ENCODE measurements around the gene EPB42. TPM values are rescaled to one million over a fixed set of nuclear protein-coding genes. Genes with fewer than 3 reads are reported as not detected.

The EPB42 gene
- total RNA-seq: 1 to 10 TPM in 1 of 2 donors, under 1 TPM in 1; 0.68 to 2.3 TPM
- long read RNA-seq: 0 reads

DNA sequence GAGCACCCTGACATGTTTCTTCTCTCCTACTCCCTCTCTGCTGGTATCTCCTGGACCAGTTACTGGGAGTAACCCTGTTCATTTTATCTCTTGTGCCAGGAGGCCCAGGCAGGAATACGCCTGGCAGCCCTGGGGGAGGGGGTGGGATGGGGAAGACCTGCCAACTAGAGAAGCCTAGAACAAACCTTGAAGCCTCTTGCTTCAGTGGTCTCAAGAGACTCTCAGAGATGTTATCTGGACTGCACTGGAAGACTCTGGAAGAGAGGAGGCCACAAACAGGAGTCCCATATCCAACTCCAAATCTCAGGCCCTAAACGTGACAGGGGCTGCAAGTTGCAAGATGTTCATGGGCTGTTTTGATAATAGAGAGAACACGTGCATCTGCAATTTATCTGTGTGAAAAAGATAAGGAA, at the start of gene EPB42:
TSS of gene EPB42 (minus strand) at position 28 of the 413 bp plus-strand sequence. CDS start 193 bp downstream, outside the sequence.
- no peak for DNase-seq
- ATAC-seq: peak; percentile 17 to 72
- intact Hi-C loops (cut with DNase I): no loop called here

DNA sequence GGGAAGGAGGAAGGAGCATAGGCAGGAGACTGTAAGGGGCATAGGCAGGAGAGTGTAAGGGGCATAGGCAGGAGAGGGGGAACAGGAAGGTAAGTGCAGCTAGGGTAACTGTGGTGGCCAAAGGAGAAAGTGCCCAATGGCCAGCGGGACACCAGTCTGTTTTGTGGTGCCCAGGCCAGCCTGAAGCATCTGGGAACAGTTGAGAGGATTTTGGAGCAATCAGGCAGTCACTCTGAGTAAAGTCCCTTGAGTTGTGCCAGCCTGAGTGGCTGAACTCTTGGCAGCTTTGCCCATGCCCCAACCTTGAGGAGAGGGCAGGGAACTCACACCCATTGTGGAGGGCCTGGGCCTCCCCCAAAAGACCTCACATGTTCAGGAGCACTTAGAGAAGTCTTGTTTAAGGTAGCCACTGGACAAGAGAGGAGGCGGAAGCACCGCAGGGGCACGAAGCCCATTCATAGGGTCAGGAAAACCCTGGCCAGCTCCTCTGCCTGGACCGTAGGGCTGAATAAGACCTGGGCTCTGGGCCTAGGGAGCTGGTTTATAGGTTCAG, 49.4 kb upstream of the EPB42 start:
- intact Hi-C loops (cut with DNase I): no loop called here
- ATAC-seq (no peak), DNase-seq (no peak)

DNA sequence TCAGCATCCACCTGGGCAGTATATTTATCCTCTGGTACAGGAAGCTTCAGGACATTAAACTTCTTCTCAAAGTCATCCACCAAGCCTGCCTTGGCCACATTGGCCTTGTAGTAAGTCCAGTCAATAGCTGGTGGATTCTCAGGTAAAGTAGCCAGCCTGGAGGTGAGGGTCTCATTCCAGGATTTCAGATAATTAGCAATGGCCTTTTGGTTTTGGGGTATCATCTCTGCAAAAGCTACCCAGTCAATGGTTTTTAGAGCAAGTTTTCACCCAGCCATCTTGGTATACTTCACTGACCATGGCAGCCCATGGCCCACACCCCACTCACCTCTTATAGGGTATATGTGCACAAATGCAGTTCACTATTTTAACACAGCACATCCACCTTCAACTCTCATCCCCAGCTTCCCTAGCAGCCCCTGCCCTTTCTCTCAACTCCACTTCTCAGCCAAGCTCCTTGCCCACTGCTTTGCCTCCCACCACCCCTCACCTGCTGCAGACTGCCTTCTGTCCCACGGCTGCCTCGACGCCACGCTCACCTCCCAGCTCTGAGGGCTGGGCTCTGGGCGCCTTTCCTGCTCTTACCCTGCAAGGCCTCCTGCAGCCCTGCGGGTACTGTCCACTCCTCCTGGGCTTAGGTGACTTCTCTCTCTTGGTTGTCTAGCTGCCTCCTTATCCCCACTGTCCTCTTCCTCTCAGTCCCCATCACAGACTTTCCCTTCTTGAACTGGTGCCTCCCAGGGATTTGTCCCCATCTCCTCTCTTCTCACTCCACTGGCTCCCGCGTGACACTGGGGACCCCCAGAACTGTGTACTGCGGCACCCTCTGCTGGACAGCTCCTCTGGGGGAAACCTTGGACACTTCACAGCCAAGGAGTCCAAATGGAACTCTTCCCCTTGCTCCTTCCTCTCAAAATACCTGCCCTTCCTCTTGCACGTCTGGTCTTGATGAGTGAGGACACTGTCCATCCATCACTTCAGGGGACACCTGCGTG, 47.6 kb upstream of the EPB42 start:
- DNase-seq (no peak), ATAC-seq (peak; percentile 24 to 34)

DNA sequence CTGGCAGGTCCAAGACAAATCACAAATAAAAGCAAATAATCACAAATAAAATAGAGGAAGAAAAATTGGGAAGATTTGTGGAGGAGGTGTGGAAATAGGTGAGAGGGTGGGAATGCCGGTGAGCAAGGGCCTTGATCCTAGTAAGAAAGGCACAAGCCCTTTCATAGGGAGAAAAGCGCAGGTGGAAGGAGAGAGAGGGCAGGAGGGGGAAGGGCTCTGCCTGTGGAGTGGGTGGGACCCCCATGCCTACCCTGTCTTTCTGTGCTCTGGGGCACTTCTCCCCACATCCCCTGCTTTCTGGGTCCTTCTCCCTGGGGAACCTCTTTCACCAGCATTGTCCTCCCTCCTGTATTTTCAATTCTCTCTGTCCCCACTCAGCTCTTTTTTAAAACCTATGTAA, 46.6 kb upstream of the EPB42 start:
- intact Hi-C loops (cut with DNase I): no loop called here
- ATAC-seq (no peak), DNase-seq (no peak)

More for the DNA sequence above, 47.6 kb upstream of the EPB42 start:
- intact Hi-C loops (cut with DNase I): no loop called here

DNA sequence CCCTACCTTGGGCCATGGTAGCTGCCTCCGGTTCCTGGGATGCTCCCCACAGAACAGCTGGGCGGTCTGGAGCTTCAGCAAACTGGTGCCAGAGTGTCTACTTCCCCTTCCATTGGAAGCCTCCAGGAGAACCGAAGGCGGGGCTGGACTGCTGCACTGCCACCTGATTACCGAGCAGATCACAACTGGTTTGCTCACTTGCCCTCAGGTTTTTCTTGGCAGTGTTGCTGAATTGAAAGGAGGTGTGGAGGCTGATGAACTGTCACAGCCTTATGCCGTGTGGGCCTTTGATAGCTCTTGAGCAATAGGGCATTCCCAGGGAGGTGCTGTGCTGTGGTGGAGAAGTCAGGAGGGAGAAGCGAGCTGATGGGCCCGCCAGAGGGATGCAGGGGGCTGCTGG, 46.0 kb upstream of the EPB42 start, which contains the start of gene TGM5:
TSS of gene TGM5 (minus strand) at position 95 of the 400 bp plus-strand sequence. CDS start at position 16, 79 bp downstream.
- intact Hi-C loops (cut with DNase I): no loop called here
- ATAC-seq: peak in 1 of 2 donors; percentile 86
- no peak for DNase-seq

GRCh38 chr15:43266386-43266785, 45.6 kb upstream of the EPB42 start:
- intact Hi-C loops (cut with DNase I): no loop called here
- ATAC-seq (no peak), DNase-seq (no peak)

GRCh38 chr15:43260011-43260615, 39.3 kb upstream of the EPB42 start:
- intact Hi-C loops (cut with DNase I): no loop called here
- ATAC-seq (no peak), DNase-seq (no peak)

DNA sequence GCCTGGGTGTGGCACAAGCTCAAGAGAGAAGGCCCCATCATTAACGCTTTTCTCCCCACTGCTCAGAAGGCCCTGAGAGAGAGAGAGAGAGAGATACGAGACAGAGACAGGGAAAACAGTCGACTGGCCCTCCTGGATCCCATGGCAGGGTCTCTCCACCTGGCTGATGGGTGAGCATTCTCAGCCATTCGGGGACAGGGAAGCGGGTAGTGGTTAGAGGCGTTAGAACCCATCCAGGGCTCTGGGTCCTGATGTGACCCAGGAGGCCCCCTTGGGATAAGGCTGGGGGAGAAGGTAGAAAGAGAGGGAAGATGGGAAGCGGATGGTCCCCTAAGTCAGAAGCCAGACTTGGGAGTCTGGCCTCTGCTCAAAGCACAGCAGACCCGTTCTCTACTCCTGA, 38.0 kb upstream of the EPB42 start:
- no peak for DNase-seq
- ATAC-seq: no peak
- intact Hi-C loops (cut with DNase I): no loop called here

- no peak for ATAC-seq
- DNase-seq: no peak
- intact Hi-C loops (cut with DNase I): no loop called here
Measured at GRCh38 chr15:43256341-43256740, 35.5 kb upstream of the EPB42 start.

DNA sequence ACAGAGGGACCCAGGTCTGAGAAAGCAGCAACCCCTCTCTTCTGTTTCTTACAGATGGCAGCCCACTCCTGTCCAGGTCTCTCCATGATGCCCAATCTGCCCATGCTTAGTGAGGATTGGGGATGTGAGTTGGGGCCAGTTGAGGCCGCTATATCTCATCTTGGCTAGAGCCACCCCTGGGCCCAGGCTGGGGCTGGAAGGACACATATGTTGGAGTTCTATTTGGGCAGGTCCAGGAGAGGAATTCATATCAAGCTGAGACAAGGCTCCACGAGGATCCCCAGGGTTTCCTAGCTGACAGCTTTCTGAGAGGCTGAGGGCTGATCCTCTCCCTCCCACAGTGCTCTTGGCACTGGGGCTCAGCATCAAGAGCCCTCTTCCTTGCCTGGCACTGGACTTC, 34.6 kb upstream of the EPB42 start:
- ATAC-seq (no peak), DNase-seq (no peak)
- intact Hi-C loops (cut with DNase I): no loop called here

DNA sequence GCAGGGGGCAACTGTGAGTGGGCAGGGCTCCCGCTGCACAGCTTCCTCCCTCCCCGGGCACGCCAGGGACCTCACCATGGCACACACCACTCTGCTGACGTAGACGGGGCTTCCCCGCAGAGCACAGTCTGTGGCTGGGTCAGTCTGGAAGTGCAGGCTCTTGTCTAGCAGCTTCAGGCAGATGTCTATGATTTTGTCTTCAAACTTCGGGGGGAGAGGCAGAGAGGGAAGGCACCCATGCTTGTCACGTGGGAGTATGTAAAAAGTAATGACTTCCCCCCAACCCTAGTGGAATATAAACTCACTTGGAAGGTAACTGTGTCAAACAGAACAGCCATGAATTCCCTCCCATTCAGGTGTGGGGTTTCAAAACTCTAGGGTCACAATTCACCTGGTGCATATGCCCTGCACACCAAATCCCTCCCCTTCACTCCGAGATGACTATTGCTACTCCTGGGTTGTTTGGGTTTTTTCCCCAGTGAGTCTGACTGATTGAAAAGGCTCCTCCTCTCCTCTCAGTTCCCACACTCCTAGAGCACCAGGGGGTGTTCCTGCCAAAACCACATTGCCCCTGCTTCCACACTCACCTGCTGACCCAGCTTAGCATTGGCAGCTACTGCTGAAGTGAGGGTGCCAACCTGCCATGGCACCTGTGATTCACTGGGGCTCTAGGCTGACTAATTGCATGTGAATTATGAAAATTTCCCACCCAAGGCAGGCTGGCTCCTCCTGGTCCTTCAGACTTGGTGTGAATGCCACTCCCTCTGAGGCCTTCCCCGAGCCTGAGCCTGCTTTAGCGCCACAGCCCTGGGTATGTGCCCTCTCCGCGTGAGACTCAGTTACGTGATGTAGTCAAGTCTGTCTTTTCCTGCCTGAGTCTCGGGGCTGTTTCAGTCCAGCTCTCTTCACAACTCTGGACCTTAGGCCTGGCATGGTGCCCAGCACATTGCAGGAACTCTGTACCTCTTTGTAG, 32.9 kb upstream of the EPB42 start:
- intact Hi-C loops (cut with DNase I): no loop called here
- ATAC-seq: peak; percentile 53 to 93
- peak; percentile 55 for DNase-seq

DNA sequence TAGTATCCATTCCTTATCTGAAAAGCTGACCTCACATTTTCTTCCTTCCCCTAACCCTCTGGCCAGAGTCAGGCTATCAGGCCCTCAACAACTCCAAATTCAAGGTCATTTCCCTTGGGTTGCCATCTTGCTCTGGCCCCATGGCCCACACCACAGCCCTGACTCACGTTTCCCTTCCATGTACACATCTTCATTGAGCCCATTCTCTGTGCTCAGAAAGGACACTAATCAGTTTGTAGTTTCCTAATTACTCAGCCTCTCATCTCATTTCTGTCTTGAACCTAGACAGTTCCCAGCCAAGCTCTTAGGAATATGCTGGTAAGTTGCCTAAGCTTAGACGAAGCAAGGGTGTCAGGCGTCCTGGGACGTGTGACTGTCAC, 31.0 kb upstream of the EPB42 start:
- intact Hi-C loops (cut with DNase I): no loop called here
- DNase-seq: no peak

GRCh38 chr15:43251185-43251870, 30.5 kb upstream of the EPB42 start:
- intact Hi-C loops (cut with DNase I): no loop called here
- DNase-seq (no peak), ATAC-seq (no peak)

More for the DNA sequence above, 31.0 kb upstream of the EPB42 start:
- no peak for ATAC-seq

DNA sequence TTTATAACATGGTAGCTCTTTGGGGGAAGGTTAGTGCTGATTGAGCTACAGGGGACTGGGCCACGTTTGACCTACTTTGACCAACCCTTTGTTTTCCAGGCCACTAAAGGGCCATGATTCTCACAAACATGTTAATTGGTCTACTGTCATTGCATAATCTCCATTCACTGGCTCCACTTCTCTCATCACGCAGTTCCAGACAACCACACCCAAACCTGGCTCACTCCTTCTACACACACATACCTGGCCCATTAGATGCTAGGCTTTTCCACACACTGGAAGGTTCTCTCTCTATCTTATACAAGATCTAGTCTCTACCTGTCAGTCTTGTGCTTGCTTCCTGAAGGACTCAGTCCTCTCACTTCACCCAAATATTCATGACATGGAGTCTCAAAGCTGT, 30.0 kb upstream of the EPB42 start:
- no peak for DNase-seq
- intact Hi-C loops (cut with DNase I): no loop called here
- ATAC-seq: no peak

DNA sequence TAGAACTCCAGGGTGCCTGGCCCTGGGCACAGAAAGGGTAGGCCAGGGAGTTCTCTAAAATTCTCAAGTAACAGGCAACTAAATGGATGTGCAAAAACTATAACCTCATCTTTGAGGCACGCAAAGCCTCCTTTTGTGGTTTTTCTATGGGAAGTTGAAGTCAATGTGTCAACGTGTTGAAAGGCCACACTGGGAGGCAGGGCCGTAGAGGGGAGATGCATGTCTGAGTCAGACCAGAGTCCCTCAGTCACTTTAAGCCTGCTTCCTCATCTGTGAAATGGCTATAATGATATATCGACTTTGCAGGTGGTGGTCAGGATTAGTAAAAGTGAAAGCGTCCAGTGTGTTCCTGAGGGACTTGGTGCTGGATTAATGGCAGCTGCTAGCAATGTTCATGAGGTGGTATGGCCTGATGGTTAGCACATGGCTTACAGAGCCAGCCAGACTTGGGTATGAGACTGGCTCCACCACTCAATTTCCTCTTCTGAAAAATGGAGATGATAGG, 28.9 kb upstream of the EPB42 start:
- ATAC-seq (no peak), DNase-seq (no peak)

GRCh38 chr15:43249236-43249635, 28.4 kb upstream of the EPB42 start:
- no peak for ATAC-seq
- no peak for DNase-seq
- intact Hi-C loops (cut with DNase I): no loop called here

More for the DNA sequence above, 28.9 kb upstream of the EPB42 start:
- intact Hi-C loops (cut with DNase I): no loop called here

DNA sequence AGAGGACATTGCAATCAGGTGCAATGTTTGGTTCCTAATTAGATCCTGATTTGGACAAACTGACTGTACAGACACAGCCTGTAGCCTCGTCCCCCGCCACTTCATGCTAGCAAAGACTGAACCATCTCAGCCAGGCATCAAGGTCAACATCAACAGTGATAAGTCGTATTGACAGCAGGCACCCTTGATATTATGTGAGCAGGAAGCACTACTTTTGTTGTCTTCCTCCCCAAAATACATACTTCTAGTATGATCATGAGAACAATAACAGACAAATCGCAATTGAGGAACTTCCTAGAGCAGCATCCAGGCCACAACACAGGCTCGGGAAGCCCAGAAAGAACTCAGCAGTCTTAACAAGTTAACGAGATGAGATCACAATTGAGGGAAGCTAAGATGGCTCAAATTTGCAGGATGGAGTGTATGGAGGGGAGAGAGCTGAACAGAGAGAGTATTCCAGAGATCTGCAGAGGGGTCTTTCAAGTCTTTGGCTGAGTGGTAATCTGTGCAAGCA, 25.5 kb upstream of the EPB42 start:
- ATAC-seq: no peak
- intact Hi-C loops (cut with DNase I): no loop called here
- DNase-seq: no peak

DNA sequence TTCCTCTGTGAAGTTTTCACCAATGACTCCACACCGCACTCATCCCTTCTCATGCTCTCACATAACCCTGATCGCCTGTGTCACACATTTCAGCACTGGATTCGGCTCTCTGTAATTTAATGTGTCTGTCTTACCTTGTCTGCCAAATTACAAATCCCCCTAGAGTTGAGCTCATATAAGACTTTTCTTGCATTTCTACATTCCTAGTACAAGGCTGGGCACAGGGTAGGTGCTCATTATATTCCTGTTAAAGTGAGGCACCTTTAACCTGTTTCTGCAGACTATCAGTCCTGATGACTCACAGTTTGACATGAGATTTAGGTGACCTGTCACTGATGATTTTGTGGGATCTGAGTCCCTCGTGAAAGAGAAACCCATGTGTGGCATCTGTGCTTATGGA, 23.3 kb upstream of the EPB42 start:
- no peak for DNase-seq
- intact Hi-C loops (cut with DNase I): no loop called here
- ATAC-seq: no peak
